GM18861 (cell line): ENCODE results near the gene DSCAML1.
"Not testable (repeated sequence)": the region's sequence is repeated elsewhere in the genome, so short reads cannot be mapped to it uniquely, and the experiment has no call there.

Source experiments
- ATAC-seq: cut with Tn5 transposase; IDR thresholded peaks from one replicate; pipeline ENCODE4 v1.9.1; 2021; ENCODE audit not compliant: unreplicated experiment

Gene DSCAML1

GRCh38 chr11:117765068-117765467 lies 31.9 kb downstream of the DSCAML1 start:
- ATAC-seq, result no peak

DNA sequence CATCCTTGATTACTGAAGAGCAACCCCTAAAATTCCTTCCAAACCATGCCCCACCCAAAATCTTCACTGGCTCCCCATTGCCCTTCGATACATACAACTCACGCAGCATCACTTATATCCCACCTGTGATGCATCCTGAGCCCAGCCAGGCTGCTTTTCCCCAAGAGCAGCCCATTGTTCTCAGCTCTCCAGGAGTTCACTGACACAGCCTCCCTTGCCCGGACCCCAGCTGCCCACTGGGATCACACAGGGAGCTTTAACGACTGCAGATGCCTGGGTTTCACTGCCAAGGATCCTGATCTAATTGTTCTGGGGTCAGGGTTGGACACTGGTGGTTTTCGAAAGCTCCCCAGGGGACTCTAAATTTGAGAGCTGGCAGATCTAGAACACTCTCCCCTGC lies 33.6 kb downstream of the DSCAML1 start:
- not testable (repeated sequence) for ATAC-seq

- no peak for ATAC-seq
Measured at GRCh38 chr11:117761993-117762392, 35.0 kb downstream of the DSCAML1 start.

GRCh38 chr11:117759305-117759704 lies 37.7 kb downstream of the DSCAML1 start:
- ATAC-seq, result no peak

DNA sequence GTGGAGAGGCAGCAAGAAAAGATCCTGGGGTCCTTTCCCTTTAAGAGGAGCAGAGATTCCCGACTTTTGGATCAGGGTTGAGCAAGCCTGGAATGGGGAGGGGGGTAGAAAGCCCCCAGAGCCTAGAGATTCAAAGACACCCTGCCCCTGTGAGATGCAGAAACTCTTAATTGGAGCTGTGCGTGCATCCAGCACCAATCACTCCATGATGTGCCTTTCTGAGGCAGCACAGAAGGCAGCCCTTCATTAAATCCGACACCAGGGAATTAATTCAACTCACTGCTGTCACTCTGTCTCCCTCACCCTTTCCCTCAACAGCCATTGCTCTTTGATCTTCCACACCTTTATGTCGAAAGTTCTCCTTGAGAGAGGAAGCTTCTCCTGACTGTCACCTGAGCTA lies 43.0 kb downstream of the DSCAML1 start:
- no peak for ATAC-seq

GRCh38 chr11:117752721-117753237 lies 44.2 kb downstream of the DSCAML1 start:
- no peak for ATAC-seq

DNA sequence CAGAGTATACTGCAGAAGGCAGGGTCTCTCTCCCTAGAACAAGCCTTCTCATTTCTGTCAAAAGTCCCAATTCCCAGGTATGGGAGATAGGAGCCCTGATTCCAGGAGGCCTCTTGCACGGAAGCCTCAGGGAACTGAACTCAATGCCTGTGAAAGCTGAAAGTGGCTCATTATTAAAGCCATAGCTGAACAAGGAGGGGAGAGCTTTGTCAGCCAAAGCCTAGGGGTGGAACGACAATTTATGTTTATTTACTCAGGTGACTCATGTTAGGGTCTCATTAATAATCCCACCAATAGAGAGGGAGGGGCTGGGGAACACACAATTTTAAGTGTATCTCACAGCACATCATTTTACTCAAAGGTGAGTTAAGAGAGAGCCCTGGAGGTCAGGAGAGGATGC lies 44.9 kb downstream of the DSCAML1 start:
- no peak for ATAC-seq

GRCh38 chr11:117750916-117751662 lies 45.9 kb downstream of the DSCAML1 start:
- ATAC-seq, result no peak

DNA sequence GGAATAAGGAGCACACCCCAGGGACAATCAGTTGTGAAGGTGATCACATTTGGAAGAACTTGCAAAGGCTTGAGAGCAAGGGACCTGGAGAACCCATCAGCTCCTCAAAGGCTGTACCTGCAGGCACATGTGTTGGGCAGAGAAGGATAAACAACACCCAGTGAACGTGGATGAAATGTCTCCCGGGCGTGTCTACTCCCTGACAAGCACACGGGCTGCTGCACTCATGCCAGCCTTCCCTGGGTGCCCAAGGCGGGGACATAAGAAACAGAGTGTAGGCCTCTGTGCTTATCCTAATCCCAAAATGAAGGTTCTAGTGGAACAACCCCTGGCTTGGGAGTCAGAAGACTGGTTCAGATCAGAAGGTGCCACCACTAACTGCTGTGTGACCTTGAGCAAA lies 46.7 kb downstream of the DSCAML1 start:
- ATAC-seq, result no peak

DNA sequence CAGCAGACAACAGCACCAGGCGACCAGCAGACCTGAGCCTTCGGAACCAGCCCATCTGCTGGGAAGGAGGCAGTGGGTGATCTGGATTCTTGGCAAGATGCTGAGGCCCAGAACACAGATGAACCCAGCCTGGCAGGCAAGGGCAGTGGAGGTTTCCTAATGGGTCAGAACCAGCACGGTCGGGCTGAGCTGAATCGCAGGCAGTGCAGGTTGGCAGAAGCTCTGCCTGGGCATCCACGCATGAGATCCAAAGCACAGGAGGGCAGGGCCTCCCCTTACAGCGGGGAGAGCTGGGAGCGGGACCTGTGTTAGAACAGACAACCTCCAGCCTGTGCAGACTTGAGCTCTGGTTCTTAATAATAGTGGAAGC lies 47.5 kb downstream of the DSCAML1 start:
- no peak for ATAC-seq

DNA sequence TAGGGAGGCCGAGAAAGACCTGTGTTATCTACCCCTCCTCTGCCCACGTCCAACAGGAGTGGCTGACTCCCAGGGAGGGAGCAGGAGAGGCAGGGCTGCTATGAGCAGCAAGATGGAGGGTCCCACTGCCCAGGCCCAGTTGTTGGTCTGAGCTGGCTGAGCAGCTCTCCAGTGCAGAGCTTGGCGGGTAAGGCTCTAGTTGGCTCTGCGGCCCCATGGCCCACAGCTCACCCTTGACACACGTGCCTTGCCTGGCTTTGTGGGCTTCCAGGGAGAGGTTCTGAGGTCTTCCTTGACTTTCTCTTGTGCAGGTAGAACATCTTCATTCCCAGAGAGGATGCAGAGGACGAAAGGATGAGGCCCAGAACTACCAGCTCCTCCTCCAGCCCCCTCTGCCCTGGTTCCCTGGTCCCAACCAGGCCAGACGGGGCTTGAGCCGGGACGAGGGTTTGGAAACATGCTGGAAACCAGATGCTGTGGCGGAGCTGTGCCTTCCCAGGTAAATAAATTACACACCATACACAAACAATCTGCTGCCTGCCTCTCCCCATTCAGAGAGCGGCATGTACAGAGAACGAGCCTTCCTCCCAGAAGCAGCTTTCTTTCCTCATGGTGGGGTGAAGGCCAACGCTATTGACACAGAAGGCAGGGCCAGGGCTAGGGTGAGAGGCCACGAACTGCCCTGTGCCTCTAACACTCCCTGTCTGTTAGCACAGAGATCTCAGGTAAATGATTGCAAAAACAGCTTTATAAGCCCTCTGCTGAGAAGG lies 48.1 kb downstream of the DSCAML1 start:
- ATAC-seq, result no peak

DNA sequence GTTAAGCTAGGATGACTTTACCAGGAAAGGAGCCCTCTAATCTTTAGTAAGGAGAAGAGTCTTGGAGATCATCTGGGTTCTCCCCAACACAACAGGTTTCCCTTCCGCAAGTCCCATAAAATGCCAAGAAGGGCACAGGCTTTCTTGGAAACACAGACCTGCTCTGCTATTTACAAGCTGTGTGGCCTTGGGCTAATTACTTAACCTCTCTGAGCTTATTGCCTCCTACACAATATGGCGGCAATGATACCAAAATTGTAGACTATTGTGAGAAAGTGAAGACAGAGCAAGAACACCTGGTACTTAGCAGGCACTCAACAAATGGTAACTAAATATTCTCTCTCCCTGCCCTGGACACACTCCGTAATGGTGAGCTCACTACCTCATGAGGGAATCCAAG lies 49.1 kb downstream of the DSCAML1 start:
- no peak for ATAC-seq

DNA sequence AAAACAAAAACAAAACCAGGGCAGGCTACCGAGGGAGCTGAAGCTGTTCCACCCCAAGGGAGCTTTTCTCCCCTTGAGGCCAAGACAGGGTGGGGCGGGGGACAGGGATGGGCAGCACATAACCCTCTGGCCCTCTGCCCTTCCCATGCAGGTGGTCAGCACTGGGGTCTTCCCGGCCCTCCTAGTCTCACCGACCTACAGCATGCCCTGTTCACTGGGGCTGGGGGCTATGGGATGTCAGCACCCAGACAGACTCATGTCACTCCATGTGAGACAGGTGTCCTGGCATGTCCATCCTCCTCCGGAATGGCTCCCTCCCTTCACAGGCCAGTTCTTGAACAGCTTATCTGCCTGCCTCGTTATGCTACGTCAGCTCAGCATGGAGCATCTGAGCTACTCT lies 51.7 kb downstream of the DSCAML1 start:
- ATAC-seq, result no peak

DNA sequence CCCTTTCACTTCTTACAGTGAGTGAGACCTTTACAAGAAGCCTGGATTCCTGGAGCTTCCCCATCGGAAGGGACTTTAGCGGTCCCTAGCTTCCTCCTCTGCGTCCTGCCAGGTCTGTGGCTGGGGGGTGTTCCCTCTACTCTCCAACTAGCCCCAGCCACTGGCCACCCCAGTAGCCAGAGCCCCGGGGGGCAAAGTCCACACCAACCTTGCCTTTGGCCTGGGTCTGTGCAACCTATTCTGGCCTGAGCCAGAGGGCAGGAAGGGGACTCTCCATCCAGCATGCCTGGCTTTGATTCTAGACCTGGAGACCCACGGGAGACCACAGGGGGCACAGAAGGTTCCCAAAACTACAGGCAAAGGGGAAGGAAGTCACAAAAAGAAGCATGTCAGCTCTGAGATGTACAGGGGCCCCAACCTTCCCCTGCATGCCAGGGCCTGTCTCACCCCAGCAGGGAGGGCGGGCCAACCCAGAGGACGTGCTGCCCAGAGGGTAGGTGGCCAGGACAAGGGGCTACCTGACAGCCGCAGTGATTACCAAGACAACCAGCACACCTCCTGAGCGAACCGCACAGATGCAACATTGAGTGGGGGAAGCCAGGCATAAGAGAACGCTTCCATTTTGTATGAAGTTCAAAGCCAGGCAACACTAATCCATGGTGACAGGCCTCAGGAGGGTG lies 52.4 kb downstream of the DSCAML1 start:
- no peak for ATAC-seq

DNA sequence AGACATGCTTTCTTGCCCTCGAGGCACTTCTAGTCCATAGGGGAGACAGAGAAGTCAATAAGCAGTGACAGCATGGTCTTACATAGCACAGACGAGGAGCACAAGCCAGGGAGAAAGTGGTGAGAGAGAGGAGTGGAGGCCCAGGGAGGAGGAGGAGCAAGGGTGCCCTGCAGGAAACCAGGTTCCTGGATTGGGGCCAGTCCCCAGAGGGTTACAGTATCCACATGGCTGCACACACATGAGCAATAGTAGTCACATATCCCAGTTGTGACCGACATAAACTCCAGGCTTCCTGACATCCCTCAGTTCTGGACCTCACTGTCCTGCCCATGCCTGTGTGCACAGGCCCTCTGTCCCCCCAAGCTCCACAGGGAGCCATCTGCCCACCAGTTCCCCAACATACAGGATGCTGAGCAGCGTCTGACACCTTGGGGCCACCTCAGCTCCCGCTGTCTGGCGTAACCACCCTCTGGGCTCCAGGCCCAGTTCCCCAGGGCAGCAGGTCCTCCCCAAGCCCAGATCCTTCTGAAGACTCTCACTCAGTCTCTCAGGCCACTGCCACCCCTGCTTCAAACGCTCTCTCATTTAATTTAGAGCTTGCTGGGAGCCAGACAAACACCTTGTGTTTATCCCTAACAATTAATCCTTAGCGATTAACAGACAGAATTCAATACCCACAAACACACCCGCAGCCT lies 53.7 kb downstream of the DSCAML1 start:
- no peak for ATAC-seq

DNA sequence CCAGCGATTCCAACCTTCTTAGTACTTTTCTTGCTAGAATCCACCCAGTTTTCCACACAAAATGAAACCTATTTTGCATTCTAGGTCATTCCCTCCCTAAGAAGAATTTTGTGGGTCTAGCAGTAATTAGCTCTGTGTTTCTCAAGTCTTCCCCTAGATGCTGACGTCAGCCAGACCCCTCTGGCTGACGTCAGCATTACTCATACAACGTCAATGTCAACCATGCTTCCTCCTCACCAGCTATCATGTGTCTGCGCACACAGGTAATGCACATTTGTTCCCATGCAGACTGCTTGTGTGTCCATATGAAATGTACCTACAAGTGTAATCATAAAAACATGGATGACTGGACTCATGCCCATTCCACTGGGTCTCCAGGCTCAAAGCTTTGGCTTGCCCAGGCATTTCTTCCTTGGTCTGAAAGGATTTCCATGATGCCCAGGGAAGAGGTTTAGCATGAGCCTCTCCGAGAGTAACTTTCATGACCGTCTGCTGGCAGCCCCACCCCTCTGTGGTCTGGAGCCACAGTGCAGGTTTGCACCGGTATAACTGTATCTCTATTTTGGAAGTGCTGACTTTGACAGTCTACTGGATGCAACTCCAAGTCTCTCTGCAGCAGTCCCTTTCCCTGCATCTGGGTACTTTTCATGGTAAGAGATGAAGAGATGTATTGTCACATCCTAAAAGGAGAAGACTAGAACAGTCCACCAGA lies 58.6 kb downstream of the DSCAML1 start:
- no peak for ATAC-seq

GRCh38 chr11:117735350-117735977 lies 61.6 kb downstream of the DSCAML1 start:
- no peak for ATAC-seq

DNA sequence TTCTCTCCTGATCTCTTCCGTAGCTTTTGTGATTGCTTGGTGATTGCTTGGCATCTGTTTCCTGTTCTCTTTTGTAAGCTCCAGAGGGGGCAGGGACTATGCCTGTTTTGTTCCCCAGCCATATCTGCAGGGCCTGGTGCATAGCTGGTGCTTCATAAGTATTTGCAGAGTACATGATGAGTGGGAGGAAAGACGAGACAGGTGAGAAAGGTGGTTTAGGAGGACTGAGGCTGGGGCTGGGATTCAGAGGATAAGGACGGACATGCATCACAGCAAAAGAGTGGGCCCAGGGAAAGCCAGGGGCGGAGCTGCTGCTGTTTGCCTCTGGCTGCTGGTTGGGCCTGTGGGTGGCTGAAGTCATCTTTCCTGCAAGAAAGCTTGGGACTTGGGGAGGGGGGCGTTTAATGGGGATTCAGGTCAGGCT lies 62.4 kb downstream of the DSCAML1 start:
- ATAC-seq, result no peak

DNA sequence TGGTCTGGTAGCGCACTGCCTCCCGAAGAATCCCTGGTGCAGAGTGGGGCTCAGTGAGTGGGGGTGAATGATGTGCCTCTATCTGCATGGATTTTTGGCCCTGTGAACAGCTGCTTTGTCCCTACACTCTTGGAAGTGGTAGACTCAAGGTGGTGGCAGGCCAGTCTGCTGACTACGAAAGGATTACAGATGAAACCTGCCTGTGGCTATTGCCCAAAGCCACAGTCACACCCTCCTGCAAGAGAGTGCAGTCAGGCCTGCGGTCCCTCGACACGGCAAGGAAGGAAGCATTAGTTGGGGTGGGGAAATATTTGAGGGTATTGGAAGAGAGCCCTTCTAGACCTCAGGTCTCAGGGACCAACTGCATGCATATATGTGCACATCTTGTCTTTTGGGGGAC lies 63.7 kb downstream of the DSCAML1 start:
- no peak for ATAC-seq

DNA sequence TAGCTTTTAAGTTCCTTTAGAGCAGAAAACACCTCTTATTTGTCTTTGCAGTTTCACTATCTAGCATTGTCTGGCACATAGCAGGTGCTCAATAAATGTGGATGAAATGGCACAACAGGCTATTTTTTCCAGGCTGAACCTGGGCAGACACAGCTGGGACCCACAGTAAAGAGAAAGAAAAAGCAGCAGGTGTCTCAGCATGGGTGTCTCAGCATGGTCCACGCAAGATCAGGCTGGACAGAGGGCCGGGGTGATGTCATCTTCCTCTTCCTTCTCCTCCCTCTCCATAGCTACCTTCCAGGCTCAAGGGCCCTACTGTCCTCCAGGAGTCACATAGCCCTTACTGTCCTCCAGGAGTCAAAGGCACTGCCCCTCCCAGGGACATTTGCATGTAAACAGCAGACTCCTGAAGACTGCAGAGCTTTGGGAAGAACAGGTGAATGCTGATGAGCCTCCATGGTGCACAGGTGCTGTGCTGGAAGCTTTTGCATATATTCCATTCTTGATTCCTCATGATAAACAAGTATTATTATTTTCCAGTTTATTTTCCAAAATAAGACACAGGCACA lies 65.2 kb downstream of the DSCAML1 start:
- no peak for ATAC-seq
